Activated naive CD8-positive, alpha-beta T cell treated with anti-CD3 and anti-CD28 coated beads, Interleukin-2, amount 50 U/mL, for 24 hours (primary cell): ENCODE results near the gene MEIS2.

Experiments used
- ATAC-seq: fragments of 150-1000 bp; cut with Tn5 transposase; one replicate; pipeline ENCODE4 v1.10.0; 2021
- DNase-seq: peaks from one replicate; pipeline ENCODE4 v3.0.0; 2021
- H3K27ac Mint-ChIP-seq: one replicate; pipeline ENCODE4 v1.8.0; 2021; ENCODE audit warnings: mild to moderate bottlenecking, mixed read lengths
- H3K27me3 Mint-ChIP-seq: one replicate; pipeline ENCODE4 v1.8.0; 2021; ENCODE audit warnings: mixed read lengths
- H3K36me3 Mint-ChIP-seq: one replicate; pipeline ENCODE4 v1.8.0; 2021; ENCODE audit warnings: low read depth, mixed read lengths
- H3K4me1 Mint-ChIP-seq: one replicate; pipeline ENCODE4 v1.8.0; 2021; ENCODE audit warnings: mixed read lengths
- H3K4me3 Mint-ChIP-seq: one replicate; pipeline ENCODE4 v1.8.0; 2021; ENCODE audit warnings: mild to moderate bottlenecking, moderate library complexity, mixed read lengths
- H3K9me3 Mint-ChIP-seq: one replicate; pipeline ENCODE4 v1.8.0; 2021; ENCODE audit warnings: mixed read lengths

MEIS2 gene

GRCh38 chr15:37037071-37037655 lies 63.2 kb downstream of the MEIS2 start:
- Mint-ChIP-seq H3K9me3 (no peaks in the 10 kb centered on the region), H3K4me3 (no peak overlapping the region), H3K27me3 (no peaks in the 10 kb centered on the region), H3K27ac (no peak overlapping the region), H3K36me3 (no peaks in the 10 kb centered on the region), H3K4me1 (no peaks in the 10 kb centered on the region)
- no peak for ATAC-seq
- no peak for DNase-seq

GRCh38 chr15:37034835-37035748 lies 65.3 kb downstream of the MEIS2 start:
- no peaks in the 10 kb centered on the region for H3K36me3 Mint-ChIP-seq
- no peak overlapping the region for H3K27ac Mint-ChIP-seq
- ATAC-seq (no peak), DNase-seq (no peak)
- no peaks in the 10 kb centered on the region for H3K4me1 Mint-ChIP-seq
- H3K9me3 Mint-ChIP-seq: no peaks in the 10 kb centered on the region
- no peak overlapping the region for H3K4me3 Mint-ChIP-seq
- no peaks in the 10 kb centered on the region for H3K27me3 Mint-ChIP-seq

- Mint-ChIP-seq H3K27me3 (no peaks in the 10 kb centered on the region), H3K4me3 (no peak overlapping the region), H3K36me3 (no peaks in the 10 kb centered on the region), H3K4me1 (no peaks in the 10 kb centered on the region), H3K27ac (no peak overlapping the region), H3K9me3 (no peaks in the 10 kb centered on the region)
- ATAC-seq: no peak
- no peak for DNase-seq
These were observed 66.0 kb downstream of the MEIS2 start for GRCh38 chr15:37034392-37034791.

- Mint-ChIP-seq H3K27me3 (no peaks in the 10 kb centered on the region), H3K4me3 (no peak overlapping the region), H3K9me3 (no peaks in the 10 kb centered on the region), H3K4me1 (no peaks in the 10 kb centered on the region), H3K36me3 (no peaks in the 10 kb centered on the region), H3K27ac (no peak overlapping the region)
- DNase-seq (no peak), ATAC-seq (no peak)
These were observed 68.1 kb downstream of the MEIS2 start for GRCh38 chr15:37032091-37032775.

GRCh38 chr15:37031198-37031597 lies 69.2 kb downstream of the MEIS2 start:
- Mint-ChIP-seq H3K36me3 (no peaks in the 10 kb centered on the region), H3K27me3 (no peaks in the 10 kb centered on the region), H3K4me1 (no peaks in the 10 kb centered on the region), H3K4me3 (no peak overlapping the region), H3K27ac (no peak overlapping the region), H3K9me3 (no peaks in the 10 kb centered on the region)
- DNase-seq (no peak), ATAC-seq (no peak)

GRCh38 chr15:37028625-37029296 lies 71.6 kb downstream of the MEIS2 start:
- DNase-seq (no peak), ATAC-seq (no peak)
- Mint-ChIP-seq H3K27ac (no peak overlapping the region), H3K36me3 (no peaks in the 10 kb centered on the region), H3K4me1 (no peaks in the 10 kb centered on the region), H3K4me3 (no peak overlapping the region), H3K9me3 (no peaks in the 10 kb centered on the region), H3K27me3 (peaks cover 2% of the 10 kb centered on the region)

GRCh38 chr15:37020852-37021251 lies 79.5 kb downstream of the MEIS2 start:
- Mint-ChIP-seq H3K9me3 (peaks cover 8% of the 10 kb centered on the region), H3K27ac (no peak overlapping the region), H3K4me1 (no peaks in the 10 kb centered on the region), H3K36me3 (no peaks in the 10 kb centered on the region), H3K4me3 (no peak overlapping the region), H3K27me3 (peaks cover 6% of the 10 kb centered on the region)
- no peak for DNase-seq
- no peak for ATAC-seq

GRCh38 chr15:37019479-37020433 lies 80.6 kb downstream of the MEIS2 start:
- Mint-ChIP-seq H3K9me3 (peaks cover 8% of the 10 kb centered on the region), H3K36me3 (no peaks in the 10 kb centered on the region), H3K27me3 (peaks cover 6% of the 10 kb centered on the region), H3K27ac (no peak overlapping the region), H3K4me1 (no peaks in the 10 kb centered on the region), H3K4me3 (no peak overlapping the region)
- DNase-seq: no peak
- no peak for ATAC-seq

- Mint-ChIP-seq H3K9me3 (peaks cover 8% of the 10 kb centered on the region), H3K4me3 (no peak overlapping the region), H3K27ac (no peak overlapping the region), H3K4me1 (no peaks in the 10 kb centered on the region), H3K27me3 (peaks cover 4% of the 10 kb centered on the region), H3K36me3 (no peaks in the 10 kb centered on the region)
- ATAC-seq (no peak), DNase-seq (no peak)
These were observed 83.2 kb downstream of the MEIS2 start for GRCh38 chr15:37017031-37017625.

- no peak overlapping the region for H3K27ac Mint-ChIP-seq
- no peaks in the 10 kb centered on the region for H3K36me3 Mint-ChIP-seq
- DNase-seq (no peak), ATAC-seq (no peak)
- no peak overlapping the region for H3K4me3 Mint-ChIP-seq
- no peaks in the 10 kb centered on the region for H3K4me1 Mint-ChIP-seq
- H3K27me3 Mint-ChIP-seq: peaks cover 4% of the 10 kb centered on the region
- H3K9me3 Mint-ChIP-seq: peaks cover 6% of the 10 kb centered on the region
These were observed 84.1 kb downstream of the MEIS2 start for GRCh38 chr15:37016231-37016630.

GRCh38 chr15:37015451-37015850 lies 84.9 kb downstream of the MEIS2 start:
- no peaks in the 10 kb centered on the region for H3K4me1 Mint-ChIP-seq
- H3K9me3 Mint-ChIP-seq: peaks cover 4% of the 10 kb centered on the region
- DNase-seq (no peak), ATAC-seq (no peak)
- H3K27ac Mint-ChIP-seq: no peak overlapping the region
- H3K36me3 Mint-ChIP-seq: no peaks in the 10 kb centered on the region
- H3K4me3 Mint-ChIP-seq: no peak overlapping the region
- peaks cover 4% of the 10 kb centered on the region for H3K27me3 Mint-ChIP-seq

- Mint-ChIP-seq H3K9me3 (peaks cover 4% of the 10 kb centered on the region), H3K27ac (no peak overlapping the region), H3K4me3 (no peak overlapping the region), H3K4me1 (no peaks in the 10 kb centered on the region), H3K27me3 (peaks cover 3% of the 10 kb centered on the region), H3K36me3 (no peaks in the 10 kb centered on the region)
- ATAC-seq (no peak), DNase-seq (no peak)
These were observed 85.3 kb downstream of the MEIS2 start for GRCh38 chr15:37015035-37015434.

- no peak overlapping the region for H3K27ac Mint-ChIP-seq
- no peaks in the 10 kb centered on the region for H3K4me1 Mint-ChIP-seq
- H3K9me3 Mint-ChIP-seq: peaks cover 4% of the 10 kb centered on the region
- no peaks in the 10 kb centered on the region for H3K36me3 Mint-ChIP-seq
- ATAC-seq (no peak), DNase-seq (no peak)
- no peak overlapping the region for H3K4me3 Mint-ChIP-seq
- H3K27me3 Mint-ChIP-seq: peaks cover 2% of the 10 kb centered on the region
These were observed 85.8 kb downstream of the MEIS2 start for GRCh38 chr15:37014566-37014965.
